SH-SY5Y (cell line): Measurements from ENCODE around the gene PLA2G4C.

ENCODE experiments used
- GATA2 ChIP-seq: IDR thresholded peaks from 2 replicates; pipeline ENCODE4 v1.6.1; 2011; ENCODE audit warnings: mild to moderate bottlenecking, low read depth, low read length
- GATA3 ChIP-seq: IDR thresholded peaks from 2 replicates; pipeline ENCODE4 v1.6.1; 2011; ENCODE audit warnings: low read depth, mild to moderate bottlenecking, low read length, moderate library complexity

DNA sequence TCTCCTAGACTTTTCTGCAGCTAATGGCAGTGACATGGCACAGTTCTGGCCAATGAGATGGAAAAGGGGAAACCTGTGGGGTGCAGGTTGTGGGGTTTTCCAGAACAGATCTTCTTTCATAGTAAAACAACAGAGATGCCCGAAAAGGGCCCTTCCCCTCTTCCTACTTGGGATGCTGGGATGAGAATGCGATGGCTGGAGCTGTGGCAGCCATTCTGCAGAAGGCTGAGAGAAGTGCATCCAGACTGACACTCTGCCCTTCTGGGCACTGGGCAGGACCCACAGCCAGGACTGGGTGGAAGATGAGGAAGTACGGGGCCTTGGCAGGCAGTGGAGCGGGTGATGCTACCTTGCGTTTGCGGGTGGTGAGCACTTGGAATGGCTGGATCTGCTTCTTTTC is 16.9 kb upstream of the PLA2G4C start:
- TF ChIP-seq GATA3 (no peak), GATA2 (no peak)
